Caki2 (cell line): ENCODE results near the gene ZSCAN1. TPM values are rescaled to one million over a fixed set of nuclear protein-coding genes. Genes with fewer than 3 reads are reported as not detected.
"Not testable (repeated sequence)": the region's sequence is repeated elsewhere in the genome, so short reads cannot be mapped to it uniquely, and the experiment has no call there.

Experiments
- DNase-seq: peaks from one replicate; pipeline ENCODE4 v3.0.0-alpha.2; 2015; ENCODE audit warnings: low read depth
- in situ Hi-C: cut with HindIII; loops from 2 replicates; pipeline ENCODE4 v1.10.0; 2016; ENCODE audit warnings: low sequenced_read_pairs, low pct_unique_long_range_greater_than_20kb, mixed read lengths
- total RNA-seq: library from RNA; depleted of rRNA; stranded (reverse); fragments of >200 nt; shearing (Covaris generic); gene quantifications from 2 replicates; pipeline ENCODE4 v1.2.3, GENCODE V29; 2014; ENCODE audit warnings: low replicate concordance; rRNA removed

Gene ZSCAN1
- 5.0 TPM in 1 of 2 replicates, not detected in the other for total RNA-seq

- in situ Hi-C loops: no loop called here
Measured at GRCh38 chr19:58033741-58034476, at the start of gene ZSCAN1. ZSCAN1 (plus strand) TSS chr19:58034025; CDS start chr19:58037837, 3,812 bp downstream.

GRCh38 chr19:57992841-57993240 is 41.0 kb upstream of the ZSCAN1 start:
- DNase-seq: no peak
- in situ Hi-C loops: no loop called here

More at GRCh38 chr19:58033741-58034476, at the start of gene ZSCAN1:
- peak; percentile 90 for DNase-seq

GRCh38 chr19:58000677-58001076 is 33.1 kb upstream of the ZSCAN1 start:
- DNase-seq: no peak
- in situ Hi-C loops: no loop called here

- DNase-seq: no peak
- in situ Hi-C loops: no loop called here
Measured at GRCh38 chr19:58001895-58002369, 31.9 kb upstream of the ZSCAN1 start.

GRCh38 chr19:58002384-58003173 is 31.2 kb upstream of the ZSCAN1 start, which contains the start of gene ZNF606:
ZNF606 (minus strand) TSS chr19:58002820; CDS start chr19:58001319, 1,501 bp downstream.
- in situ Hi-C loops: no loop called here
- DNase-seq: peak; percentile 86

GRCh38 chr19:58003174-58003828 is 30.5 kb upstream of the ZSCAN1 start:
- DNase-seq: no peak
- in situ Hi-C loops: no loop called here

GRCh38 chr19:58007285-58007684 is 26.5 kb upstream of the ZSCAN1 start:
- DNase-seq: no peak
- in situ Hi-C loops: no loop called here

GRCh38 chr19:58008877-58009276 is 24.9 kb upstream of the ZSCAN1 start:
- peak; percentile 46 for DNase-seq
- in situ Hi-C loops: not testable (repeated sequence)

GRCh38 chr19:58009301-58009665 is 24.5 kb upstream of the ZSCAN1 start:
- DNase-seq: no peak
- in situ Hi-C loops: no loop called here

GRCh38 chr19:58009666-58010301 is 24.0 kb upstream of the ZSCAN1 start:
- in situ Hi-C loops: no loop called here

GRCh38 chr19:58010507-58010906 is 23.3 kb upstream of the ZSCAN1 start:
- in situ Hi-C loops: no loop called here
- DNase-seq: no peak

More at GRCh38 chr19:58009666-58010301, 24.0 kb upstream of the ZSCAN1 start:
- DNase-seq: peak; percentile 90

GRCh38 chr19:58014141-58014540 is 19.7 kb upstream of the ZSCAN1 start:
- DNase-seq: no peak
- in situ Hi-C loops: no loop called here

- in situ Hi-C loops: no loop called here
- no peak for DNase-seq
Measured at GRCh38 chr19:58020129-58020528, 13.7 kb upstream of the ZSCAN1 start.

- in situ Hi-C loops: no loop called here
- no peak for DNase-seq
Measured at GRCh38 chr19:58021541-58022282, 12.1 kb upstream of the ZSCAN1 start.

- in situ Hi-C loops: no loop called here
- DNase-seq: no peak
Measured at GRCh38 chr19:58022283-58022660, 11.6 kb upstream of the ZSCAN1 start.

- in situ Hi-C loops: no loop called here
- DNase-seq: no peak
Measured at GRCh38 chr19:58024661-58025060, 9.2 kb upstream of the ZSCAN1 start.

- in situ Hi-C loops: no loop called here
- DNase-seq: no peak
Measured at GRCh38 chr19:58034477-58034793, 610 bp downstream of the ZSCAN1 start.

- no peak for DNase-seq
- in situ Hi-C loops: no loop called here
Measured at GRCh38 chr19:58035863-58036262, 2.0 kb downstream of the ZSCAN1 start.
